HG03354 (cell line): Measurements from ENCODE around the gene ATXN2.
"Not testable (repeated sequence)": the region's sequence is repeated elsewhere in the genome, so short reads cannot be mapped to it uniquely, and the experiment has no call there.

Experiments used
- ATAC-seq: cut with Tn5 transposase; IDR thresholded peaks from one replicate; pipeline ENCODE4 v1.9.1; 2021; ENCODE audit warnings: mild to moderate bottlenecking; ENCODE audit not compliant: unreplicated experiment, poor library complexity, severe bottlenecking

ATXN2 gene

GRCh38 chr12:111580119-111580425 is 19.0 kb downstream of the ATXN2 start:
- no peak for ATAC-seq

- no peak for ATAC-seq
These were observed 20.2 kb downstream of the ATXN2 start for GRCh38 chr12:111578971-111579340.

DNA sequence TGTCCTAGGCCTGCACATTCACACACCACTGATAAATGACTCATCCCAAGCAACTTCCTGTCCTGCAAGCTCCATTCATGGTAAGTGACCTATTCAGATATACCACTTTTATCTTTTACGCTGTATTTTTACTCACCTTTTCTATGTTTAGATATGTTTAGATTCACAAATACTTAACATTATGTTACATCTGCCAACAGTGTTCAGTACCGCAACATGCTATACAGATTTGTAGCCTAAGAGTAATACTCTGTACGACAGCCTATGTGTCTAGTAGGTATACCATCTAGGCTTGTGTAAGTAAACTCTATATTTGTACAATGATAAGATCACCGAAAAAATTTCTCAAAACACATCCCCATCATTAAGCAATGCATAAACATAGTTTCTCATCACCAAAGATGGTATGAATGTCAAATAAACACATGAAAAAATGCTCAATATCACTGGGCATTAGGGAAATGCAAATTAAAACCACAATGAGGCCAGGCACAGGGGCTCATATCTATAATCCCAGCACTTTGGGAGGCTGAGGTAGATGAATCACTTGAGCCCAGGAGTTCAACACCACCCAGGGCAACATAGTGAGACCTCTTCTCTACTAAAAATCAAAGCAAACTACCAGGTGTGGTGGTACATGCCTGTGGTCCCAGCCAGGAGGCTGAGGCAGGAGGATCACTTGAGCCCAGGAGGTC is 20.7 kb downstream of the ATXN2 start:
- no peak for ATAC-seq

GRCh38 chr12:111574797-111575443 is 24.2 kb downstream of the ATXN2 start:
- ATAC-seq: no peak

DNA sequence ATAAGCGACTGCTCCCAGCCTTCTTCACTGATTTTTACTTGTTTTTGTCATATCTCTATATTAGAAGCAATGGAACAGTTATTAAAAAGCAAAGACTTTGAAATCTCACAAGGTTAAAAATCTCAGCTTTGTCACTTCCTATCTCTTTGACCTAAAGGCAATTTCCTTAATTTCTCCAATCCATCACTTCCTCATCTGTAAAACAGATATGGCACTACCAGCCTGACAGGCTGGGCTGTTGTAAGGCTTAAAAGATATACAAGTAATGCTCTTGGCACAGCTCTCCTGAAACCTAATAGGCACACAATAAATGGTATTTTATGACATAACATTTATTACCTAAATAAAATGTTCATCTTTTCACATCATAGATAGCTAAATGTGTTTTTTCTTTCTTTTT is 25.6 kb downstream of the ATXN2 start:
- ATAC-seq: no peak

GRCh38 chr12:111570084-111570961 is 28.8 kb downstream of the ATXN2 start:
- ATAC-seq: no peak

DNA sequence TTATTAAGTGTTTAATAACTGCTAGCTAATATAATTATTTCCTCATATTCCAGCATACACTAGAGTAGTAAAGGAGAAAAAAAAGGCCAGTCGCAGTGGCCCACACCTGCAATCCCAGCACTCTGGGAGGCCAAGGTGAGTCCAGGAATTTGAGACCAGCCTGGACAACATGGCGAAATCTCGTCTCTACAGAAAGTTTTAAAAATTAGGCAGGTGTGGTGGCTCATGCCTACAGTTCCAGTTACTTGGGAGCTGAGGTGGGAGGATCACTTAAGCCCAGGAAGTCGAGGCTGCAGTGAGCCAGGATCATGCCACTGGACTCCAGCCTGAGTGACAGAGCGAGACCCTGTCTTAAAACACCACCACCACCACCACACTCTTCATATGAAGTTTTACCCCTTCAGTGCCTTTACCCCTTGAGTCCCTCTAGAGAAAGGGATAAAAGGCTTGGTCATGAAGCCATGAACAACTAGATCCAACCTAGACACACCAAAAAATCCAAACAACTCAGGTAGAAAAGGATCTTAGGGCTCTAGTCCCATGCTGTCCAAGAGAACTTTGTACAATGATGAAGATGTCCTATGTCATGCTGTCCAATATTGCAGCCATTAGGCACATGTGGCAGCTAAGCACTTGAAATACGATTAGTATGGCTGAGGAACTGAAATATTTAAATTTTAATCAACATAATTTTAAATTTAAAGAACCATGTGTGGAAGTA is 29.6 kb downstream of the ATXN2 start:
- ATAC-seq: no peak

GRCh38 chr12:111560844-111561243 is 38.3 kb downstream of the ATXN2 start:
- not testable (repeated sequence) for ATAC-seq

- ATAC-seq: no peak
These were observed 41.1 kb downstream of the ATXN2 start for GRCh38 chr12:111558107-111558376.

GRCh38 chr12:111557271-111558106 is 41.6 kb downstream of the ATXN2 start:
- ATAC-seq: no peak

- no peak for ATAC-seq
These were observed 42.4 kb downstream of the ATXN2 start for GRCh38 chr12:111556676-111557075.

GRCh38 chr12:111555313-111555712 is 43.8 kb downstream of the ATXN2 start:
- ATAC-seq: not testable (repeated sequence)

GRCh38 chr12:111546758-111547383 is 52.2 kb downstream of the ATXN2 start:
- no peak for ATAC-seq

GRCh38 chr12:111546171-111546570 is 52.9 kb downstream of the ATXN2 start:
- ATAC-seq: no peak

DNA sequence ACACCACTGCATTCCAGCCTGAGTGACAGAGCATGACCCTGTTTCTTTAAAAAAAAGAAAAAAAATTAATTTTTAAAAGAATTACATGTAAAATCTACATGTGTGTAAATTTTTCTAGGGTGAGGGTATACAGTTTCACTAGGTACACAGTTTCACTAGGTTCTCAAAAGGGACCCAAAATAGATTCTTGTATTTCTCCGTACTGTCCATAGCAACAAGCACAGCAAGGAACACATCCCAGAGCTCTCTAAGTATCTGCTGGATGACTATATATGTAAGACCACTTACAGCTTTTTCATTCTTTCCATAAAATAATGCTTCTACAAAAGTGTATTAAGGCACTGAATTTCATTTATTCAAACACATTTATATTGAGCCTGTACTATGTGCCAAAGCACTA is 55.1 kb downstream of the ATXN2 start:
- no peak for ATAC-seq

DNA sequence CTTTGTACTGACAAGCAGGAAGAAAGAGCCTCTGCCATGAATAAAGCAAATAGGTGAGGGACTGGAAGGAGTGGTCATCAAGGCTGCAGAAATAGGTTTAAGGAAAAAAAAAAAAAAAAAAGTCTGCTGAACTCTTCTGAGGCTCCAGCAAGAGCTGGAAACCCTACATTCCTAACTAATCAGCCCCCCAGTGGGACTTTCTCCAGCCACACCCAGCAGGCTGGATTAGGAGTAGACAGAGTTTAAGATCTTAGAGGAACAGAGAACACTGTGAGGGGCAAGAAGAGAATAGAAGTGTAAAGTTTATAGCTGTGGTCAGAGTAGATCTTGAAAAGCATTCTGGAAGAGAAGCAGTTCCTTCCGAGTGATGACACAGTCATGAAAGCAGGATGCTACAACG is 66.4 kb downstream of the ATXN2 start:
- ATAC-seq: no peak

DNA sequence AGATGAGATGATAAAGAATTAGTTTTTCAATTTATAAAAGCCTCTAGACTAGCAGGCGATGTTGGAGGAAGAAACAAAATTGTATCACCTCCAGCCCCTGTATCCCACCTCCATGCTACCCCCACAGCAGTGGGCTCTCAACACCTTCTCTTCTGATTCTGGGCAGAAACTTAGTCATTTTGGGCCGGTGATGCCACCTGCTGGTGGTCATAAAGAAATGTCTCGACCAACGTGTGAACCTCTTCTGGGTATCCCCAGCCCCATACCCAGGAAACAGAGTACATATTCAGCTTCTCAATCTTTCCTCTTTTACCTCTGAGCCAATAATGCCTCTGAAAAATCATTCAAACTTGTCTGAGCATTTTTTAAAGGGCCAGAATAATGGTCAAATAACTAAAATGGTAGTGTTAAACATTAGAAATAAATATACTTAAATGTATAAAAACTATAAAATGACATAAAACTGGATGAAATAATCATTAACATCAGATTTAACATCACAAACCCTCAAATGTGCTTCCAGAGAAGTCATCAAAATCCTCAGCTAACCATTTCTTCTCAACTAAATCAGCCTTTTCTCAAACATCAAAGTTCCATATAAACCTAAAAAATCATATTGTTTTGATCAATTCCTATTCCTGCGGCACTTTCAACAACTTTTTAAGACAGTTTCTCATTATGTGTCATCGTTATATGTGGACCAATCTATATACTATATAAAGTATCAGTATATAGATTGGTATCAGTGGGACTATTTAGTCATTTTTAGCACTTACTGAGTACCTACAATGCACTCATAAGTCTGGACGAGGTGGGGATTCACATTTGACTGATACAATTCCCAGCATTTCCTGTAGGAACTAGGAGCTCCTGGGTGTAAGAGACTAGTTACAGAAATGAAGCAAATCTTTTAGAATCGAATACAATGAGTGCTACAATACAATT is 69.4 kb downstream of the ATXN2 start:
- no peak for ATAC-seq

- no peak for ATAC-seq
These were observed 75.4 kb downstream of the ATXN2 start for GRCh38 chr12:111523587-111524167.
